Muscle of leg (tissue), 11 donors: ENCODE measurements around the gene HIVEP3. TPM values are rescaled to one million over a fixed set of nuclear protein-coding genes. Genes with fewer than 3 reads are reported as not detected.

ENCODE experiments used
- DNase-seq: peaks from one replicate; pipeline ENCODE4 v3.0.0; 2013
- H3K27ac ChIP-seq: one replicate; pipeline ENCODE4 v1.5.1; 2013; ENCODE audit warnings: mild to moderate bottlenecking, low read length, control low read depth
- H3K27me3 ChIP-seq: one replicate; pipeline ENCODE4 v1.6.1; 2013; ENCODE audit warnings: low read length; ENCODE audit not compliant: control insufficient read depth, insufficient read depth
- H3K36me3 ChIP-seq: one replicate; pipeline ENCODE4 v1.6.1; 2013; ENCODE audit warnings: low read length; ENCODE audit not compliant: control insufficient read depth, insufficient read depth
- H3K4me1 ChIP-seq: one replicate; pipeline ENCODE4 v1.6.1; 2013; ENCODE audit warnings: low read length; ENCODE audit not compliant: control insufficient read depth, insufficient read depth
- H3K4me3 ChIP-seq: one replicate; pipeline ENCODE4 v1.5.1; 2013; ENCODE audit warnings: low read length, control low read depth
- H3K9me3 ChIP-seq: replicated peaks from 2 replicates; pipeline ENCODE4 v1.6.1; 2013; ENCODE audit warnings: low read depth, low read length; ENCODE audit not compliant: control insufficient read depth
- WGBS: methylation state at CpG from one replicate; pipeline ENCODE4 v1.1.5; 2013; ENCODE audit warnings: missing lambda C conversion rate; ENCODE audit not compliant: insufficient coverage; 5-methylcytosine and 5-hydroxymethylcytosine counted together
- polyA plus RNA-seq, 8 donors: library from polyadenylated mRNA; unstranded; fragments of 120-200 nt; gene quantifications; one replicate each; pipeline versions ENCODE4 v1.2.1 to v1.2.3, GENCODE V29; 2013; ENCODE audit warnings: inconsistent platforms in 1 of 8, low replicate concordance in 1 of 8; ENCODE audit not compliant: insufficient read length in 8 of 8, insufficient read depth in 1 of 8
- total RNA-seq: library from RNA; stranded (reverse); fragments of 120-200 nt; gene quantifications from one replicate; pipeline ENCODE4 v1.2.4, GENCODE V29; 2013

Gene HIVEP3
- total and polyA plus RNA-seq, 9 donors: 0.93 to 3.7 (median 2.7) TPM

GRCh38 chr1:41508290-41508689 lies 410.4 kb downstream of the HIVEP3 start:
- Histone ChIP-seq H3K4me3 (no peak overlapping the region), H3K27me3 (peaks cover 4% of the 10 kb centered on the region), H3K9me3 (no peaks in the 10 kb centered on the region), H3K27ac (no peak overlapping the region), H3K36me3 (peaks cover 3% of the 10 kb centered on the region), H3K4me1 (peaks cover 40% of the 10 kb centered on the region)
- 50% methylated on average over 1 of the region's 2 CpGs for WGBS
- DNase-seq: no peak

GRCh38 chr1:41507836-41508235 lies 410.9 kb downstream of the HIVEP3 start:
- Histone ChIP-seq H3K4me1 (peaks cover 40% of the 10 kb centered on the region), H3K9me3 (no peaks in the 10 kb centered on the region), H3K27ac (no peak overlapping the region), H3K4me3 (no peak overlapping the region), H3K27me3 (peaks cover 4% of the 10 kb centered on the region), H3K36me3 (peaks cover 3% of the 10 kb centered on the region)
- 76% methylated on average over 3 of the region's 6 CpGs for WGBS
- no peak for DNase-seq

GRCh38 chr1:41507110-41507720 lies 411.5 kb downstream of the HIVEP3 start:
- 36% methylated on average over 11 of the region's 13 CpGs for WGBS
- Histone ChIP-seq H3K4me1 (peaks cover 45% of the 10 kb centered on the region), H3K27ac (peak overlapping the region; percentile 48), H3K27me3 (peaks cover 4% of the 10 kb centered on the region), H3K36me3 (no peaks in the 10 kb centered on the region), H3K4me3 (no peak overlapping the region), H3K9me3 (no peaks in the 10 kb centered on the region)
- peak; percentile 66 for DNase-seq

GRCh38 chr1:41504114-41505035 lies 414.3 kb downstream of the HIVEP3 start:
- H3K27ac ChIP-seq: peak overlapping the region; percentile 2
- H3K36me3 ChIP-seq: no peaks in the 10 kb centered on the region
- 55% methylated on average over 13 of the region's 15 CpGs for WGBS
- peaks cover 4% of the 10 kb centered on the region for H3K27me3 ChIP-seq
- no peaks in the 10 kb centered on the region for H3K9me3 ChIP-seq
- H3K4me1 ChIP-seq: peaks cover 74% of the 10 kb centered on the region
- H3K4me3 ChIP-seq: no peak overlapping the region
- peak; percentile 70 for DNase-seq

GRCh38 chr1:41503538-41504113 lies 415.1 kb downstream of the HIVEP3 start:
- H3K4me1 ChIP-seq: peaks cover 81% of the 10 kb centered on the region
- DNase-seq: peak; percentile 74
- H3K36me3 ChIP-seq: no peaks in the 10 kb centered on the region
- peaks cover 3% of the 10 kb centered on the region for H3K27me3 ChIP-seq
- H3K4me3 ChIP-seq: no peak overlapping the region
- peak overlapping the region; percentile 90 for H3K27ac ChIP-seq
- WGBS: 48% methylated on average over 8 of the region's 11 CpGs
- no peaks in the 10 kb centered on the region for H3K9me3 ChIP-seq

- no peaks in the 10 kb centered on the region for H3K27me3 ChIP-seq
- H3K27ac ChIP-seq: peak overlapping the region; percentile 90
- H3K9me3 ChIP-seq: no peaks in the 10 kb centered on the region
- WGBS: 32% methylated on average over 3 of the region's 5 CpGs
- peak; percentile 84 for DNase-seq
- no peak overlapping the region for H3K4me3 ChIP-seq
- no peaks in the 10 kb centered on the region for H3K36me3 ChIP-seq
- H3K4me1 ChIP-seq: peaks cover 81% of the 10 kb centered on the region
Measured at GRCh38 chr1:41502912-41503311, 415.8 kb downstream of the HIVEP3 start.

DNA sequence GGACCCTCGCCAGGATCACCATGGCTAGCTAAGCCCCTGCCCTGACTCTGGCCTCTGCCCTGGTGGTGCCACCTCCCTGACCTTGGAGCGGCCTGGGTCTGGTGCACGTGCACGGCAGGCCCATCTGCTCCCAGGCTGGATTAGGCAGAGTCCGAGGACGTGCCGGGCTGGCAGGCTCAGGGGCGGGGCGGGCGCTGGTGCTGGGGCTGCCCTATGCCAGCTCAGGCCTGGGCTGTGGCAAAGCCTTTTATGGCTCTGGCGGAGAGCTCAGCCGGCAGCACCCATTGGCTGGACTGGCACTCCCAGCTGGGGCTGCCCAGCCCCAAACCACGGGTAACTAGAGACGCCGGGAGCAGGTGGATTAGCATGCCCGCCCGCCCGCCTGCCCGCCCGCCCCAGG lies 417.1 kb downstream of the HIVEP3 start:
- peak; percentile 86 for DNase-seq
- Histone ChIP-seq H3K27me3 (peaks cover 2% of the 10 kb centered on the region), H3K36me3 (no peaks in the 10 kb centered on the region), H3K4me1 (peaks cover 83% of the 10 kb centered on the region), H3K4me3 (no peak overlapping the region), H3K27ac (peak overlapping the region; percentile 90), H3K9me3 (no peaks in the 10 kb centered on the region)
- WGBS: 77% methylated on average over 19 of the region's 20 CpGs

DNA sequence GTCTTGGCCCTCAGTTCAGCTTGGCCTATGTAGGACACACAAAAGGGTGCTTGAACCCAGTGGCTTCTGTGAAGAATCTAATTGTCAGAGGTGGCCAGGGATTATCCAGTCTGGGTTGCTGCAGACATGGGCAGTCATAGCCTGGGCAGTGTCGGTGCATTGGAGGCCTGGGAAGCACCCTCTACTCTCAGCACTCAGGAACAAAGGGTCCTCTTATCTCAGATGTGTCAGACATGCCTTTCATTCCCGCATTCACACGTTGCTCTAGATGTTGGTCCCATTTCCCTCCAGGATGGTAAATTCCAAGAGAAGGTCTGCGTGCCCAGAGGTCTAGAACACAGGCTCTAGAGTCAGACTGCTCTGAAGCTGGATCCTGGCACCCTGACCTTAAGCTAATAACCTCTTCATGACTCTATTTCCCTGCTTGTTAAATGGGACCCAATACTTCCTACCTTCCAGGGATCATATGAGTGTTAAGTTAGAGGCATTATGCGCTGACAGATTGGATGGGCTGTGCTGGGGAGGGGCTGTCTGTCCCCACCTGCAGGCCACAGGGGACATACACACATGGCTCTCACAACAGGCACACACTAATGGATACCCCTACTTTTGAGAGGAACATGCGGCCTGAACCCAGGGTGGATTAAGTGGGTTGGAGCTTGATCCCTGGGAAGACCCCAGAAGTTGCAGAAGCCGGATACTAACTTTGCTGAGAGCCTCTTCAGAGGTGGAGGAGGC lies 417.8 kb downstream of the HIVEP3 start:
- H3K9me3 ChIP-seq: no peaks in the 10 kb centered on the region
- WGBS: 71% methylated on average over 4 of the region's 7 CpGs
- peaks cover 88% of the 10 kb centered on the region for H3K4me1 ChIP-seq
- H3K4me3 ChIP-seq: no peak overlapping the region
- H3K27ac ChIP-seq: peak overlapping the region; percentile 87
- no peak for DNase-seq
- no peaks in the 10 kb centered on the region for H3K36me3 ChIP-seq
- H3K27me3 ChIP-seq: peaks cover 3% of the 10 kb centered on the region

GRCh38 chr1:41500378-41500777 lies 418.3 kb downstream of the HIVEP3 start:
- WGBS: 100% methylated on average over 2 of the region's 10 CpGs
- Histone ChIP-seq H3K4me1 (peaks cover 94% of the 10 kb centered on the region), H3K9me3 (no peaks in the 10 kb centered on the region), H3K4me3 (no peak overlapping the region), H3K36me3 (no peaks in the 10 kb centered on the region), H3K27ac (peak overlapping the region; percentile 87), H3K27me3 (peaks cover 3% of the 10 kb centered on the region)
- DNase-seq: no peak
